ENCODE measurements around the gene SH3TC1.

The SH3TC1 gene

DNA sequence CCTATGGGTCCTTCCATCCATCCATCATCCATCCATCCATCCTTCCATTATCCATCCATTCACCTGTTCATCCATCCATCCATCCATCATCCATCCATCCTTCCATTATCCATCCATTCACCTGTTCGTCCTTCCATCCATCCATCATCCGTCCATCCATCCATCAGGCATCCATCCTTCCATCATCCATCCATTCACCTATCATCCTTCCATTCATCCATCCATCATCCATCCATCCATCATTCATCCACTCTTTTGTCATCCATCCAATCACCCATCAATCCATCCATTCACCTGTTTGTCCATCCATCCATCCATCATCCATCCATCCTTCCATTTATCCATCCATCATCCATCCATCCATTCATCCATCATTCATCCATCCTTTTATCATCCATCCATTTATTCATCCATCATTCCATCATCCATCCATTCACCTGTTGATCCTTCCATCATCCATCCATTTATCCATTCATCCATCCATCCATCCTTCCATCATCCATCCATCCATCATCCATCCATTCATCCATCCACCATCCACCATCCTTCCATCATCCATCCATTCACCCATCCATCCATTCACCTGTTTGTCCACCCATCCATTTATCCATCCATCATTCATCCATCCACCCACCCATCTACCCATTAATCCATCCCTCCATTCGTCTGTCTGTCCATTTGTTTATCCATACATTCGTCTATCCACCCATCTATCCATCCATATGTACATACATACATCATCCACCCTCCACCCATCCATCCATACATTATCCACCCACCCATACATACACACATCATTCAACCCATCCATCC is 34.8 kb downstream of the SH3TC1 start:
- no peak for DNase-seq

GRCh38 chr4:8234715-8235114 is 35.6 kb downstream of the SH3TC1 start:
- no peak for DNase-seq

DNA sequence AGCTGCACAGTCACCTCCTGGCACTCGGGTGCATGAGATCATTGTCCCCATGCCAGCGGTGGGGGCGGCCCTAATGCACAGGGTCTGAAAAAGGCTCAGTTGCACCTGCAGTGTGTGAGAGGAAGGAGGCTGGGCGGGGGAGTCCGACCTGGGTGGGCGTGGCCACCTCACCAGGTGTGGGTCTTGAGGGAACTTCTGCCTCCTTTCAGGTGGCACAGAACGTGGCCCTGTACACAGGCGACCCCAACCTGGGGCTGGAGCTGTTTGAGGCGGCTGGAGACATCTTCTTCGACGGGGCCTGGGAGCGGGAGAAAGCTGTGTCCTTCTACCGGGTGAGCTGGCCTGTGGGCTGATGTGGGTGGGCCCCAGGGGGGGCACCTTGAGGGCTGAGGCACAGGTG is 36.1 kb downstream of the SH3TC1 start:
- no peak for DNase-seq

GRCh38 chr4:8235686-8236085 is 36.6 kb downstream of the SH3TC1 start:
- no peak for DNase-seq

DNA sequence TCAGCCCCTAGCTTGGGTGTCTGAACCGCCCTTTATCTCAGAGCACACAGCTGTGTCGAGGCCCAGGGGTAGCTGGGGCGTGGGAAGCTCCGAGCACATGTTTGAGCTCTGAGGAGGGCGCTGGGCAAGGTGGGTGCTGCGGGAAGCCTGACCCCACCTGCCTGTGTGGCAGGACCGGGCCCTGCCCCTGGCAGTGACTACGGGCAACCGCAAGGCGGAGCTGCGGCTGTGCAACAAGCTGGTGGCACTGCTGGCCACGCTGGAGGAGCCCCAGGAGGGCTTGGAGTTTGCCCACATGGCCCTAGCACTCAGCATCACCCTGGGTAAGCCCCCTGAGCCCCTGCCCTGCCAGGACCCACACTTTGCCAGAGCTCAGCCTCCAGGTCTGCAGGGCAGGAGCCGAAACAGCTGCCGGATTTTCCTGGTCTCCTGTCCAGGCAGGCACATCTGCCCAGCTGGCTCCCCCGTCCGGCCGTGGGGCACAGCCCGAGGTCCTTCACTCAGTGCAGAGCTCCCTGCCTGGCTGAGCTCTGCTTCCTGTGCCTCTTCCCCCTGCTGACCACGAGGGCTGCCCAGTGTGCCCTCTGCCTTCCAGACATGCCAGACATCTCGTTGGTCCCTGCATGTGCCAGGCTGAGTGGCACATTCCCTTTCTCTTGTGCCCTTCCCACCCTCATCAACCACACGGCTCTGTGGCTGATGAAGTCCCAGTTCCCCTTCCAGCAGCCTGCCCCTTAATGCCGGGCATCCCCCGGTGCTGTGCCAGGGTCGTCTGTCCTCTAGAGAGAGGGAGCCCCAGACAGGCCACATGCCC is 37.2 kb downstream of the SH3TC1 start:
- DNase-seq: no peak

DNA sequence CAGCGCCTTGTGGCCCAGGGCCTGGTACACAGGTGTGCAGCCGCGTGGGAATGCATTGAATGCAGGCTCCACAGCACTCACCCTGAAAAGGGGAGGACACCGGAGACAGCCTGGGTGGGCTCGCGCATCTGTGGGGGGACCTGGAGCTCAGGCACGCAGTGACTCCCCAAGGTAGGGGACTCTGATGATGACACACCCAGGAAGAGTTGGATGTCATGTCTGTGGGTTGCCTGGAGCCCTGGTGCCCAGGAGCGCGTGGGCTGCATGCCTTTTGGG is 37.8 kb downstream of the SH3TC1 start:
- no peak for DNase-seq

- no peak for DNase-seq
Measured at GRCh38 chr4:8237256-8237989, 38.3 kb downstream of the SH3TC1 start.

DNA sequence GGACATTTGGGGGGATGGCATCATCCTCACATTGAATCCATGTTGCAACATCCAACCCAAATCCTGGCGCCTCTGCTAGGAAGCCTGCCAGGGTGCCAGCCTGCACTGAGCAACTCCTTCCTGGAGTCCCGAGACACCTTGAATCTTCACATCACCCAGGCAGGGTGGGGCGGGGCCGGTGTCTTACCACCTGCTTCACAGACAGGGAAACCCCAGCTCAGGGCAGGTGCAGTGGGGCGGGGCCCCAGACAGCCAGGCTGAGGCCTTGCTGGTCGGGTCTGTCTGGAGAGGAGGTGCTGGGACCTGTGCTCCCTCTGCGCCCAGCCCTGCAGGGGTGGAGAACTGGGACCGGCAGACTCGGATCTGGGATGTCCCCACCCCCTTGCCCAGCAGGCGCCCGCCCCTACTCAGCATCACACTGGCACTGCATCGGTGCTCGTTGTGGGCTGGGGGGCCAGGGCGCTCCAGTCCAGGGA is 39.0 kb downstream of the SH3TC1 start:
- DNase-seq: peak; percentile 29

GRCh38 chr4:8238515-8239053 is 39.5 kb downstream of the SH3TC1 start:
- no peak for DNase-seq

GRCh38 chr4:8239226-8239625 is 40.1 kb downstream of the SH3TC1 start:
- DNase-seq: no peak

GRCh38 chr4:8239661-8240060 is 40.6 kb downstream of the SH3TC1 start:
- DNase-seq: no peak

- DNase-seq: no peak
Measured at GRCh38 chr4:8240211-8241041, 41.3 kb downstream of the SH3TC1 start.

- DNase-seq: no peak
Measured at GRCh38 chr4:8241211-8241779, 42.2 kb downstream of the SH3TC1 start.

DNA sequence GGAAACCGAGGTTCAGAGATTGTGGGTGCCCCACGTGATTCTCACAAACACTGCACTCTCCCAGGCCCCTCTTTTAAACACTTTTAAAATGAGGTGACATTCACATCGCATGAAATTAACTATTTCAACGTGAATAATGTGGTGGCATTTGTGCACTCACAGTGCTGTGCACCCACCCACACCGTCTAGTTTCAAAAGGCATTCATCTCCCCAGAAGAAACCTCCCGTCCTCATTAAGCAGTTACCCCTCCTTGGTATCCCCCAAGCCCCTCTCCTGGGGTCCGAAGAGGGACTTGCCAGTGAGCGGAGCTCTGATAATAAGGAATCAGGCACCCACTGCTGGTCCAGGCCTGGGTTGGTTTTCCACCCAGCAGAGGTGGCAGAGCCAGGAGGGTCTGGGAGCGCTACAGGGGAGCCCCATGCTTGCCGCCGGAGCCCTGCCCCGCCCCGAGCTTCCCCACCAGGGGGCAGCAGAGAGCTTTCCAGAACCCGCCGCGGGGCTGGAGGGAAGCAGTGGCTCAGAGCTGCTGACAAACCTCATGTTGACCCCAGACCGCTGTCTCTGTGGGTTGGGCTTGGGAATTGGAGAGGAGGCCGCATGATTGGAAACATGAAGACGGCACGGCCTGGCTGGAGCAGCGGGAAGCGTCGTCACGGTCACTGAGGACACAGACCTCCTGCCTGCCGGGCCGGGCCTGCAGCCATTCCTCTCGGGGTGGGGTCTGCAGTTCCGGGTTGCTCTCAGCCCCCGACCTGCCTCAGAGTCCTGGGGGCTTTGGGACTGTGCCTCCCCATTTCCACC is 43.0 kb downstream of the SH3TC1 start:
- peak; percentile 82 for DNase-seq

- no peak for DNase-seq
Measured at GRCh38 chr4:8242782-8243560, 43.9 kb downstream of the SH3TC1 start.

GRCh38 chr4:8244001-8244757 is 45.1 kb downstream of the SH3TC1 start:
- DNase-seq: no peak

- no peak for DNase-seq
Measured at GRCh38 chr4:8244931-8245460, 45.9 kb downstream of the SH3TC1 start.

DNA sequence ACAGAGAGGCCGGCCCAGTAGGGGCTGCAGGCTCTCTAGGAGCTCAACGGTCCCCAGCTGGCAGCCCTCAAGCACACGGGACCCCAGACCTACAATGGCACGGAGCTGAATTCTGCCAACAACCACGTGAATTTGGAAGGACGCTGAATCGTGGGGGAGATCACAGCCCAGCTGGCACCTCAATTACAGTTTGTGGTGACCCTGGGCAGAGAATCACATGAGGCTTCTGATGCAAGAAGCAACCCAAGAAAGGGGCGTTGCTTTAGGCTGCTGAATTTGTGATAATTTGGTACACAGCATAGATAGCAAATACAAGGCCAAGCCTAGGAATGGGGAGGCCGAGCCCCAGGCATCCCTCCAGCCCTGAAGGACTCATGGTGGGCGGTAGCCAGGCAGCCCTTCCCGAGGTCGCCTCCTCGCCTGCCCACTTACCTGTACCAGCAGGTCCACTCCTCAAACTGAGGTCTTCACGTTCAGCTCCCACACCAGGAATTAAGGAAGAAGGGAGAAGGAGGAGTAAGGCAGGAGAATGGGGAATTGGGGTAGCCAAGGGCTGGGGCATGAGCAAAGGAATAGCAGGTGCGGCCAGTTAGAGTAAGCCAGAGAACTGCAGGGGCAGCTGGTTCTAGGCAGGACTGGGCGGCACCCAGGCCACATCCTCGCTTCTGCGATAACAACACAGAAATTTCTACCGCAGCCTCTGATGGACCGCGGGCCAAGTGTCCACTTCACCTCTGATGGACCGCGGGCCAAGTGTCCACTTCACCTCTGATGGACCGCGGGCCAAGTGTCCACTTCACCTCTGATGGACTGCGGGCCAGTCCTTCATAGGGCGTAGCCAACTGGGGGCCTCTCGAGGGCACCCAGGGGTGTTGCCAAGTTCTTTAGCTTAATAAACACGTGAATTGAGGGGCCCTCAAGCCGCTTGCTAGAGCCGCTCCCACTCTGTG is 47.1 kb downstream of the SH3TC1 start:
- DNase-seq: no peak
